Measurements from ENCODE around the gene ZBTB40. TPM values are rescaled to one million over a fixed set of nuclear protein-coding genes. Genes with fewer than 3 reads are reported as not detected.

ZBTB40 gene
- total RNA-seq, 2 experiments from 2014 or later, result 14.0 to 14.3 TPM

DNA sequence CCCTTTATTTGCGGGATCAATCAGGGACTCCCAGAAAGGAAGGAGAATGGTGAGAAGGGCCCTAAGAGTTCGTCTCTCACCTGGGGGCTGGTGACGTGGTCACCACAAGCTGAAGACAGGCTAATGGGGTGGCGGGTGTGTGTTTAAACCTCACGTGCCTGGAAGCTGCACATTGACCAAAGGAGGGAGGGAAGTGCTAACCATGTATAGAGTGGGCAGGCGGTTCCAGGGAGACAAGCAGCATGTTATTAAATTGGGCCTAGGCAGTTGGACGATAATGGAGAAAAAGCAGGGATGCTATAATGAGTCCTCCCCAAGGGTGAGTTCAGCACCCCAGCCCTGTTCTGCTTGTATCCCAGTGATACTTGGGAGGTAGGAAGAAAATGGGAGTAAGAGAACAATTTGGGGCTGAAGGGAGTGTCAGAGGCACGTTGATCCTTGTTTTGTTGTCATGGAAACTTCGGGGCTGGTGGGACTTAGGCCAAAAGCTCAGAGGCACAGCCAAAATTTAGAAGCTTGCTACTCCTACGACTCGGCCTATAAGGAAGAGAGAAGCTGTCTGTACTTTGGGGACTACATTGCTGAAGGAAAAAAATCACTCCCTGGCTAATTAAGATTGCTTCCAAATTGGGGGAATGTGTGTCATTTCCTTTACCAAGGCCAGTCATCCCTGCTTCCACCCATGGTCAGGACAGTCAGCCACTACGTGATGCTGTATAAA lies 78.4 kb downstream of the ZBTB40 start:
- H3K4me1 Mint-ChIP-seq (ENCODE audit: low read depth), result no peaks in the 10 kb centered on the region
- ChIA-PET POLR2A (no interaction called here), CTCF (no interaction called here)
- H3K4me3 Mint-ChIP-seq, result no peak overlapping the region
- H3K27ac Mint-ChIP-seq, result no peak overlapping the region
- H3K9me3 Mint-ChIP-seq, result no peaks in the 10 kb centered on the region
- ATAC-seq (no peak), DNase-seq (no peak)
- peaks cover 7% of the 10 kb centered on the region for H3K36me3 Mint-ChIP-seq (ENCODE audit: low read depth)
- no peaks in the 10 kb centered on the region for H3K27me3 Mint-ChIP-seq
- intact Hi-C loops (cut with micrococcal nuclease), result no loop called here
- TF ChIP-seq CTCF (IDR thresholded peaks at IDR 0.05), result no peak

- DNase-seq (no peak), ATAC-seq (no peak)
- Mint-ChIP-seq H3K9me3 (no peaks in the 10 kb centered on the region), H3K4me1 (ENCODE audit: low read depth) (no peaks in the 10 kb centered on the region), H3K27me3 (no peaks in the 10 kb centered on the region), H3K36me3 (ENCODE audit: low read depth) (peaks cover 5% of the 10 kb centered on the region), H3K4me3 (no peak overlapping the region), H3K27ac (no peak overlapping the region)
- ChIA-PET POLR2A (no interaction called here), CTCF (no interaction called here)
- intact Hi-C loops (cut with micrococcal nuclease), result no loop called here
- TF ChIP-seq CTCF (IDR thresholded peaks at IDR 0.05), result no peak
Measured at GRCh38 chr1:22530715-22531114, 79.1 kb downstream of the ZBTB40 start.

DNA sequence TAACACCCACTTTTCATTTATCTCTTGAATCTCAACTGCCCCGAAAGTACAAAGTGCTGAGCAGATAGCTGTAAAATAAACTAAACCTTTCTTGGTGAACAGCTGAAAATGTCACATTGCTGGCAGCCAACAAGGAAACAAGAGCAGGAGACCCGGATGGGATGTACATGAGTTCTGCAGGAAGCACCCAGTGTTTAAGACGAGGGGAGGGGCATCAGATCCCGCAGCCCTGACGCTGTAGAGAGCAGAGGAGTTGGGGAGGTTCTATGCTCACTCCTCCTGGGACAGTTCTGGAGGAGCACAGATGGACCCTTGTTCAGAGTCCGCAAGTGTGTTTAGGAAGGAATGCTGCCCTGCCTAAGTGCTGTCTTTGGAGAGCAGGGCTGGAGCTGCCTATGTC lies 79.6 kb downstream of the ZBTB40 start:
- Mint-ChIP-seq H3K4me1 (ENCODE audit: low read depth) (no peaks in the 10 kb centered on the region), H3K9me3 (no peaks in the 10 kb centered on the region), H3K27me3 (no peaks in the 10 kb centered on the region), H3K36me3 (ENCODE audit: low read depth) (peaks cover 5% of the 10 kb centered on the region), H3K27ac (no peak overlapping the region), H3K4me3 (no peak overlapping the region)
- intact Hi-C loops (cut with micrococcal nuclease), result no loop called here
- DNase-seq (no peak), ATAC-seq (no peak)
- no peak for TF ChIP-seq CTCF (IDR thresholded peaks at IDR 0.05)
- POLR2A ChIA-PET, result no interaction called here
- CTCF ChIA-PET, result no interaction called here

DNA sequence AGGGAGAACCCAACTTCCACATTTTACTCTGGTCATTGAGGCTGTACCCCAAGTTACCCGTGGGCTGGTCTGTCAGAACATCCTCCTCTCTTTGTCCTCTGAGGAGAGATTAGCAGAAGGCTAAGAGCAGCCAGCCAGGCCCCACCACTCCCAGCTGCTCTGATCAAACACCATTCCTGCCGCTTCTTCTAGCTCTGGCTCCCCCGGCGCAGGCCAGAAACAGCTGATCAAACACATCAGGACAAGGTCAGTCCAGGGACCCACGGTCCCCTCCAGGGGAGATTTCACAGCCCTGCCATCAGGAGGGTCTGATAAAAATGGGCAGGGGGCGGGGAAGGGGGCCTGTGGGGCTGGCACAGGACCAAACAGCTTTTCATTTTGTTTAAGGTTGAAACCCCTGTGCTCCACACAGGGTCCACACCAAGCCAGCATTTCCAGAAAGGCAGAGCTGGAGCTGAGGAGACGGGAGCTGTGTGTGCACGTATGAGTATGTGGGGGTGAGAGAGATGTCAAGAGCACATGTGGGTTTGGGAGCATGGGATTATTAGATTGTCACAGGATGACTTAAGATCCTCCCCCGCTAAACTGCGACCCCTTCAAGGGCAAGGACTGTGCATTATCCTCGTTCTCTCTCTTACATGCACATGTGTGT lies 81.7 kb downstream of the ZBTB40 start:
- POLR2A ChIA-PET, result no interaction called here
- CTCF ChIA-PET, result no interaction called here
- no peaks in the 10 kb centered on the region for H3K36me3 Mint-ChIP-seq (ENCODE audit: low read depth)
- no peak for DNase-seq
- H3K4me3 Mint-ChIP-seq, result no peak overlapping the region
- ATAC-seq, result no peak
- peaks cover 4% of the 10 kb centered on the region for H3K4me1 Mint-ChIP-seq (ENCODE audit: low read depth)
- H3K27me3 Mint-ChIP-seq, result no peaks in the 10 kb centered on the region
- intact Hi-C loops (cut with micrococcal nuclease), result no loop called here
- H3K9me3 Mint-ChIP-seq, result no peaks in the 10 kb centered on the region
- no peak for TF ChIP-seq CTCF (IDR thresholded peaks at IDR 0.05)
- no peak overlapping the region for H3K27ac Mint-ChIP-seq

- H3K27ac Mint-ChIP-seq, result no peak overlapping the region
- no peaks in the 10 kb centered on the region for H3K36me3 Mint-ChIP-seq (ENCODE audit: low read depth)
- CTCF ChIA-PET, result no interaction called here
- no peak for ATAC-seq
- intact Hi-C loops (cut with micrococcal nuclease), result no loop called here
- POLR2A ChIA-PET, result no interaction called here
- H3K4me1 Mint-ChIP-seq (ENCODE audit: low read depth), result peaks cover 15% of the 10 kb centered on the region
- no peaks in the 10 kb centered on the region for H3K27me3 Mint-ChIP-seq
- no peak for TF ChIP-seq CTCF (IDR thresholded peaks at IDR 0.05)
- DNase-seq, result no peak
- H3K4me3 Mint-ChIP-seq, result no peak overlapping the region
- no peaks in the 10 kb centered on the region for H3K9me3 Mint-ChIP-seq
Measured at GRCh38 chr1:22534951-22535350, 83.3 kb downstream of the ZBTB40 start.
